Activated gamma-delta T cell (primary cell): ENCODE measurements around the gene MGRN1.

Source experiments
- DNase-seq: peaks from one replicate; lab custom pipeline; 2025; lab: John Stamatoyannopoulos, UW

MGRN1 gene

GRCh38 chr16:4654011-4654963 lies 29.7 kb downstream of the MGRN1 start:
- no peak for DNase-seq

DNA sequence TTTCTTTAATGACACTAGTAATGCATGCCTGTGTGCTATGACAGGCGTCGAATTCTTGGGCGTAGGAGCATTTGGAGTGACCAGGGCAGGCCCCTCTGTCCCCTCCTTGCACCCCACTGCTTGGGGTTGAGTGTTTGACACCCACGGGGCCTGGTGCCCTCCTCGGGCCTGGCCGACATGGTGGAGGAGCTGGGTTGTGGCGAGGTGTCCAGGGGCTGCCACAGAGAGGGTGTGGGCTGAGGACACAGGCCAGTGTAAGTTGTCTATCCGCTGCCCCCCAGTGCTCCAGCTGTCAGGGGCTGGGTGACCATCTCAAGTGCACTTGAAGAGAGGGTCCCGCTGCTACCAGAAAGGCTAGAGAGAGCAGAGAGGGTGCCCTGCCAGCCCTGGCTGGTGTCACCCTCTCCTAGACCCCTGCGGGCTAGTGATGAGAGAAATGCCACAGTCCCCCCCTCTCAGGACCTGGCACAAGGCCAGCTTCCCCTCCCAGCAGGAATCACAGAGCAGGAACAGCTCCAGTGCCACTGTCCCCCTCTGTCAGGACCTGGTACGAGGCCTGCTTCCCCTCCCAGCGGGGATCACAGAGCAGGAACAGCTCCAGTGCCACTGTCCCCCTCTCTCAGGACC lies 30.5 kb downstream of the MGRN1 start:
- no peak for DNase-seq

GRCh38 chr16:4655801-4656200 lies 31.2 kb downstream of the MGRN1 start:
- no peak for DNase-seq

DNA sequence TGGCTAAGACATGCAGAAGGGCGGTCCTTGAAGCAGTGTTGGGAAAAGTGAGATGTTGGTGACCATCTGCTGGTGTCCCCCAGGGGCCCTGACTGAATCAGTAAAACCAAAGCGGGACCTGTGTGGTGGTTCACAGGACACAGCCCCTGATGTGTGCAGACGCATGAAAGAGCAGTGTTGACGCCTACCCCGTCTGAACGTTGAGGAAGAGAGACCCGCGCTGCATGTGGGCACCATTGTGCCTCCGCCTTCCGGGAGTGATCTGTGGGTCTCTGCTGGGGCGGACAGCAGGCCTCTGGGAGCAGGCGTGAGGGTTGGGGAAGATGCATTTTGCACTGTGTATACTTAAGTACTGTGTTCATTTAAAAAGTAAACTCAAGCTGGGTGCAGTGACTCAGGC lies 31.6 kb downstream of the MGRN1 start:
- DNase-seq = no peak

DNA sequence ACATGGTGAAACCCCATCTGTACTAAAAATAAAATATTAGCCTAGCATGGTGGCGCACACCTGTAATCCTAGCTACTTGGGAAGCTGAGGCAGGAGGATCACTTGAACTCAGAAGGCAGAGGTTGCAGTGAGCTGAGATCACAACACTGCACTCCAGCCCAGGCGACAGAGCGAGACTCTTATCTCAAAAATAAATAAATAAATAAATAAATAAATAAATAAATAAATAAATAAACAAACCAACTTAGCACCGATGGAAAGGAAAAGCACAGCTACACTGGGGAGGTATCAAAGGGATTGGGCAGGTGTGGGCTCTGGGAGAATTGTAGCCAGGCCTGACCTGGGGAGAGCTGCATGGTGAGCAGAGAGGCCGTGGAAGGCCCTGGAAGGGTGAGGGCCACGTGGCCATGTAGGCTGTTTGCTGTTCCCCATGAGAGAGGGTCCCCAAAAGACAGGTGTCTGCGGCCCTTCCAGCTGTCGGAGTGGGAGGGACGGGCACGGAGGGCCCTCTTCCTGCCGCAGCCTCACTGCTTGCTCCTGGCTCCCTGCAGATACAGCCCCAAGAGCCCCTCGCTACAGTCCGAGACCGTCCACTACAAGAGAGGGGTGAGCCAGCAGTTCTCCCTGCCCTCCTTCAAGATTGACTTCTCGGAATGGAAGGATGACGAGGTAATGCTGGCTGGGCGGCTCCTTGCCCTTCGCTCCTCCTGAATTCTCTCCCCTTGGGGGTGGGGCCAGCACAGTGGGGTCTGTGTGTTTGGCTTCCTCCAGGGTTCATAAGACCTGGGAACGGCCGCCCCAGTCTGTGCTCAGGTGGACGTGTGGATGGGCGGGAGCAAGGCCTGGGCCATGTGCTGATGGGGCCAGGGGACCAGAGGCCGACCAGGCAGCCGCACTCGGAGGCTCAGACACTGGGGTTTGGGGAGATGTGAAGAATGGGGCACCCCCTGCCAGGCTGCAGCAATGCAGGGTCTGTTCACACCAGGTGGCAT lies 32.4 kb downstream of the MGRN1 start:
- DNase-seq = no peak

DNA sequence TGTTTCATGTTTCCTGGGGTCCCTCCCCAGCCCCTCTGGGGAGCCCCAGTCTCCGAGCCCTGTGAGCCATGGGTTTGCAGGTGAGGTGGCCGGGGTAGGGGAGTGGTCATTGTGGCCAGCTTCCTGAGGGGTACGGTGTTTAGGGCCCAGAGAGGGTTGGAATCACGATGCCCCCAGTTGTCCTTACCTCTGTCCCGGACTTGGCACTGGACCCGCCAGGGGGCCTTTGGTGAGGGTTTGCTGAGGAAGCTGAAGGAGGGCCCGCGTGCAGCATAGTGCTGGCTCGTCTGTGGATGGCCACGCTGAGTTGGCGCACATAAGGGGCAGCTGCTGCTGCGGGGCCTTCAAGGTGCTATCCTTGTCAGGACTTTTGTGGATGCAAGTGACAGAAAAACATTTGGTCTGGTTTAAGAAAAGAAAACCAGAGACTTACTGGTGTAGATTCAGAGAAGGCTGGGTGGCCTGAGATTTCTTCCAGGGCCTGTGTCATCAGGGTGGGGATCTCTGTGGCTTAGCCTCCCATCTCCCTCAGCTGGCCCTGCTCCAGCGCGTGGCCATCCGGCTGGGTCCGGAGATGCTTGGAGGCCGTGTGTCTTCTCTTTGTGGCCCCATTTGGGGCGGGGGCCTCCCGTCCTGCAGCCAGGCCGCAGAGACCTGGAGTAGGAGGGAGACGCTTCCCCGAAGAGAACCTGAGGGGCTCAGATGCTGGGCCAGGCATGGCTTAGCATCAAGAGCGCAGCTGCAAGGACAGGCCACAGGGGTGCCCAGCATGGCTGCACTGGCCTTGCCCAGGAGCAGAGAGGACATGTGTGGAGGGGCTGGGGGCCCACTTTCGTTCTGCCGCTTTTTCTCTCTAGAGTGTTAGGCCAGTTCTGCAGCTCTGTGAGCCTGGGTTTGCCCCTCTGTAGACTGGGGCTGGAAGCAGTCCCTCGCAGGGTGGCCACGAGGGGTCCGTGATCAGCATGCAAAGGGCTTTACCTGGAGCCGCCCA lies 35.0 kb downstream of the MGRN1 start:
- DNase-seq = no peak

GRCh38 chr16:4660454-4661007 lies 35.9 kb downstream of the MGRN1 start:
- DNase-seq = peak; percentile 51

DNA sequence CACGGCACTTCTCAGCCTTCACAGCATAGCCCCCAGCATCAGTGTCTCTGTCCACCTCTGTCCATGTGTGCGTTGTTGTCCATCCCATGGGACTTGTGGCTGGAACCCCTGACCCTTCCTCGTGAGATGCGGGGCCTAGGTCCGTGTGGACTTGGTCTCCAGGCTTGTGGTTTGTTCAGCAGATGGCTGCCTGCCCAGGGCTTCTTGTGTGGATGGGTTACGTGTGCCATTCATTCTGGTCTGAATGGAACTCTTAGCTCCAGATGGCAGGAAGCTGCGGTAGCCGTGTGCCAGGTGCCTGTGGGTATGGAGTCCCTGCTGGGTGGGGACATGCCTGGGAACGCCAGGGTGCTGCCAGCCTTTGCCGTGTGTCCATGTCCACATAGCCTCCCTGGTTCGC lies 37.0 kb downstream of the MGRN1 start:
- DNase-seq = no peak

DNA sequence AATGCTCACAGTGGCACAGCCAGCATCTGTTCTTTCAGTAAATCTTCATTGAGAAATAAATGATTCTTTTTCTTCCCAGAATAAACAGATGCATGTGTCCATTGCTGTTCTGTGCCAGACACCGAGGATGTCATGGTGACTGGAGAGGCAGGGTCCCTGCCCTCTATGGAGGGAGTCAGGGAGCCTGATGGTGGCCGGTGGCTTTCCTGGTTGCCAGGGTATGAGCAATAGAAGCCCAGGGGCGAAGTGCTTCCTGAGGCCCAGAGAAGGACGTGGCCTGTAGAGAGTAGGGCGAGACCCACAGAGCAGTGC lies 38.8 kb downstream of the MGRN1 start:
- no peak for DNase-seq

- no peak for DNase-seq
These were observed 39.3 kb downstream of the MGRN1 start for GRCh38 chr16:4663777-4664465.

GRCh38 chr16:4664538-4665418 lies 40.2 kb downstream of the MGRN1 start:
- no peak for DNase-seq

GRCh38 chr16:4666537-4667202 lies 42.0 kb downstream of the MGRN1 start:
- DNase-seq = no peak

DNA sequence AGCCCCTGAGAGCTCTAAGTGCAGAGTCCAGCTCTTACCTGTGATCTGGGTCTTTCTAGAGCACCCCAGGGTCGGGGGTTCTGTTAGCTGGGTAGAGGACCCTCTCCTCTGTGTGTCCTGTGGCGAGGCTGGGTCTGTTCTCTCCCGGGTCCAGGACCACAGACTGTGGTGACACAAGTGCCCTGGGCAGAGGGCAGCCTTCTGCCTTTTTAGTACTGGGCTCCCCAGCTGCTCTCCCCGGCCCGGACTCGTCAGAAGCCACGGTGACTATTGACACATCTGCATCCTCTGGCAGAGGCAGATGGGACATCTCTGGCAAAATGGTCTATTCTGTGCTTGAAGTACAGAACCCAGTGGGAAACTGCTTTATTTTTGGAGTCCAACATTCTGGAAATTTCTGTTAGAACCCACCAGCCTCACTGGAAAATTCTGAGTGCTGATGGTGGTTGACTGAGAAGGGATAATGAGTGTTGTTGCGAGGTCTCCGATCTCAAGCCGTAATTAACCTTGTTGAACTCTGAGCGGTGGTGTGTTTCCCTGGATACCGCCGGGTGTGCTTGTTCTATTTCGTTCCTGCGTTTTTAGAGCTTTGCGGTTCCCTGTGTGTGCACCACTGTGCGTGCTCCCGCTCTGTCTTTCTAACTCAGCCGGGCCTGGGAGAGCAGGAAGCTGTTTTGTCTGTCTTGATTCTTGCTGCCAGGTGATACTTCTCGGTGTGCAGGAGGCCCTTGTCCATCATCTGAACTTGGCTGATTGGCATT lies 42.8 kb downstream of the MGRN1 start:
- DNase-seq = no peak

DNA sequence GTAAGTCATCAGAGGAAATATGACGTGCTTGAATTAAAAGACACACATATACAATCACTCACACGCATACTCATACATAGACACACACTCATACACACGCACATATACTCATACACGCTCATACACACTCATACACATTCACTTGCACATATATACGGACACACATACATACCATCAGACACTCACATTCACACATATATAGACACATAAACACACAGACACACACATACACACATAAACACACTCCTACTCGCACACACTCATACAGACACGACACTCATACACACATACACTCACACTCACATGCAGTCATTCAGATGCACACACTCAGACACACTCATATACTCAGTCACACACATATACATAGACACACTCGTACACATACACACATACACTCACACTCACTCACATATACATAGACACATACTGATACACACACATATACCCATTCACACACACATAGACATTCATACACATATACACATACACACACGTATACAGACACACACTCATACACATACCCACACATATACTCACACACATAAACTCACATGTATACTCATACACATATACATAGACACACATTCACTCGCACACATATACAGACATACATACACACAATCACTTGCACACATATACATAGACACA lies 43.8 kb downstream of the MGRN1 start:
- no peak for DNase-seq

DNA sequence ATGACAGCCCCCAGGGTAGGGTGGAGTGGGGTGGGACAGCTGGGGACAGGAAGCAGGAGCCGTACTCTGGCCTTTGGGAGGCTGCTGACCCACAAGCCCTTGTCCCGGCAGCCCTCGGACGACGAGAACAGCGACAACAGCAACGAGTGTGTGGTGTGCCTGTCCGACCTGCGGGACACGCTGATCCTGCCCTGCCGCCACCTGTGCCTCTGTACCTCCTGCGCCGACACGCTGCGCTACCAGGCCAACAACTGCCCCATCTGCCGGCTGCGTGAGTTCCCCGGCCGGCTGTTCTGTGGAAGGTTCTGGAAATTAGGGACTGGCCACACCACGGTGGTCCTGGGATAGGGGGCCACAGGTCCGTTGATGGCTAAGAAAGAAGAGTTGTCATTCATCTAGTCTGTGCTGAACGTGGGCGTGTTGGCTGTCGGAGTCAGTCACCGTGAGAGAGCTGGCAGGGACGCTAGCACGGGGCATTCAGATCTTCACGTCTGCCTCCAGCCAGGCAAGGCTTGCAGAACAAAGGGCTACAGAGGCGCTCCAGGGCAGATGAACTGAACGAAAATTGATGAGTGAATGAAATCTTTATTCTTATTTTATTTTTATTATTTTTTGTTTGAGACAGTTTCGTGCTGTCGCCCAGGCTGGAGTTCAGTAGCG lies 48.9 kb downstream of the MGRN1 start:
- DNase-seq = no peak

DNA sequence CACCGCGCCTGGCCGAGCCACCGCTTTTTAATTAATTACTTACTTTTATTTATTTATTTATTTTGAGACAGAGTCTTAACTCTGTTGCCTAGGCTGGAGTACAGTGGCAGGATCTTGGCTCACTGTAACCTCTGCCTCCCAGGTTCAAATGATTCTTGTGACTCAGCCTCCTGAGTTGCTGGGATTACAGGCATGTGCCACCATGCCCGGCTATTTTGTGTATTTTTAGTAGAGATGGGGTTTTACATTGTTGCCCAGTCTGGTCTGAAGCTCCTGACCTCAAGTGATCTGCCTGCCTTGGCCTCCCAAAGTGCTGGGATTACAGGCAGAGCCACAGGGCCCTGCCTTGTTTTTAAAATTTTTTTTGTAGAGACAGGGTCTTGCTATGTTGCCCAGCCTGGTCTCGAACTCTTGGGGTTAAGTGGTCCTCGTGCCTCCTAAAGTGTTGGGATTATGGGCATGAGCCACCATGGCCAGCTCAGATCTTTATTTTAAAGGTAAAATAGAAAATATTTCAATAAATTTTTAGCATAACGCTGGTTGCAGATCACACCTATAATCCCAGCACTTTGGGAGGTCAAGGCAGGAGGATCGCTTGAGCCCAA lies 50.4 kb downstream of the MGRN1 start:
- DNase-seq = no peak
